SIG-M5 treated with dmso at 0.1 percent for 504 hours (cell line): ENCODE measurements around the gene DIAPH2.

ENCODE experiments used
- DNase-seq: peaks from one replicate; lab custom pipeline; 2025; ENCODE audit not compliant: unreplicated experiment; lab: John Stamatoyannopoulos, UW

The DIAPH2 gene

DNA sequence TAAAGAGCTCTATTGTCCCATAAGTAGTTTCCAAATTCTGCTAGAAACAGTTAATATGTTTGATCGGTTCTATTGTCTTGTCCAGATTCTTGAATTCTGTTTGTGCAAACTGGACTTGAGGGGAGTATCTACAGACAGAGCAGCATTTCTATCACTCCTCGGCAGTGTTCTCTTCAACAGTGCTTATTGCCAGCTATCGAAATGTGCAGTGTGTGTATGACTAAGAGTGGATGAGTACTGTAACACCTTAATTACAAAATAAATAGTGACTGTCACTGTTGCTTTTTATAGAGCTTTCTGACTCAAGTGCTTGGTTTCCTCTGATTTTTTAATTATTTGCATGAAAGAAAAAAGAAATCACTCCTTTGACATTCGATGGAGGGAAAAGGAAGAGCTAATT is 473.6 kb downstream of the DIAPH2 start:
- no peak for DNase-seq

GRCh38 chrX:97159916-97160800 is 475.5 kb downstream of the DIAPH2 start:
- DNase-seq, result no peak

DNA sequence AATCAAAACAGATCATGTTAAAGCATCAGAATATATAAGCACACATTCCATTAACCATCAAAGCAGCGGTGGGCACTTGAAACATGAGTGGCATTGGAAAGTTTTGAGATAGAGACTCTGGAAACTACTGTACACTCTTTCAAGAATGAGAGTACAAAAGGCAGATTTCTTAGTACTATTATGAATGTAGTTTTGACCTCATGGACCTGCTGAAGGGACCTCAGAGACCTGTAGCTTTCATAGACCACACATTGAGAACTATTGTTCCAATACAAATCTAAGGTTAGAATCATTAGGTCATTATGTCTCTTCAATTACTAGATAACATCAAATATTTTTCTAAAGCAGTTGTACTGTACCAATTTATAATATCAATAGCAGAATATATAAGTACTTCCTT is 482.7 kb downstream of the DIAPH2 start:
- no peak for DNase-seq

- DNase-seq, result no peak
Measured at GRCh38 chrX:97168646-97169045, 484.0 kb downstream of the DIAPH2 start.

DNA sequence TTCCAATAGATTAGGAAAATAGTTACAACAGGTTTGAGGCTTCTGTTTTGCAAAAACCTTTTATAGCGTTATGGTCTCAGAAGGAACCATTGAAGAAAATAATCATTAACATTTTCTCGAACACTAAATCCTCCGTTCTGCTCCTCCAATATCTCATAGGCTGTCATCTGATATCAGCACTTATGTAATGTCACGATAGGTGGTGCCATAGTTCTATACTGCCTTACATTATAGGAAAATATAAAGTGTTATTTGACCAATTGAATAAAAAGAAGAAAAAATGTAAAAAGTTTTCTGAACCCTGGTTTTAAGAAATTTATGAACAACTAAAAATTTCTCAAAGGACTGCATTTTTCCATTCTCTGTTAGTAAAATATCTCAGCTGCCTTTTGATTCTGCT is 490.5 kb downstream of the DIAPH2 start:
- DNase-seq, result no peak

- DNase-seq, result no peak
Measured at GRCh38 chrX:97189668-97190067, 505.0 kb downstream of the DIAPH2 start.

DNA sequence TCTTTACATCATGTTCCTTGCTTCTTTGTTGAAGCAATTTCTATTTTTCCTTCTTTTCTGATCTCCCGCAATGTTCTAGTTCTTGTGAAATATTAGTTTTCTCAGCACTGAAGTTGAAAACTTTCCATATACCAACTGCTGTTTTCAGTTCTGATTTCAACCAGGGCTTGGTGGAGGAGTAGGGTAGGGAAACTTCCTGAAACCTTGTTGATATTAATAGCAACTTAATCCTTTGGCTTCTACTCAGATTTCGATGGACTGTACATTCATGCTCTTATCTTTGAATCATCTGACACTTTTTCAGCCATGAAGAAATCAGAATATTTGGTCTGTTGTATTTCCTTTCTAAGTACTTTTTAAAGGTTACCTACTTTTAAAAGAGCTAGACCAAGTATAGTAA is 514.9 kb downstream of the DIAPH2 start:
- DNase-seq, result no peak

GRCh38 chrX:97200454-97200853 is 515.8 kb downstream of the DIAPH2 start:
- no peak for DNase-seq

- DNase-seq, result no peak
Measured at GRCh38 chrX:97210501-97210900, 525.9 kb downstream of the DIAPH2 start.

DNA sequence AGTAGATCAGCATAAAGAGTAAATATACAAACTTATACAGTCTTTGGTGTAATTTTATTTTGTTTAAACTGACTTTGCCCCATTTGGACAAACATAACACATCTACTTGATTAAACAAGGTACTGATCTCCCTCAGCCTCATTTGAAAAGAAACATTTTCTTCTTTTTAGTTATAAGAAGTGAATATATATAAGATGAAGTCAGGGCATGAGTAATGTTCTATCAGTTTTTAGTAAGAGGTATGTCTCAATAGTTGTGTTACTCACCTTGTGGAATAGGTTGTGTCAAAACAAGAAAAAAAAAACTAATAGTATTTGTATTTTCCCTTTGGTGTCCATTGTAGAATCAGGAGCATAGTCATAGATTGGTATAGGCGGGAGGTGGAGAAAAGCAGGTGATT is 526.4 kb downstream of the DIAPH2 start:
- no peak for DNase-seq

- DNase-seq, result no peak
Measured at GRCh38 chrX:97215186-97215585, 530.5 kb downstream of the DIAPH2 start.

- no peak for DNase-seq
Measured at GRCh38 chrX:97224148-97224547, 539.5 kb downstream of the DIAPH2 start.

- no peak for DNase-seq
Measured at GRCh38 chrX:97229318-97229717, 544.7 kb downstream of the DIAPH2 start.

DNA sequence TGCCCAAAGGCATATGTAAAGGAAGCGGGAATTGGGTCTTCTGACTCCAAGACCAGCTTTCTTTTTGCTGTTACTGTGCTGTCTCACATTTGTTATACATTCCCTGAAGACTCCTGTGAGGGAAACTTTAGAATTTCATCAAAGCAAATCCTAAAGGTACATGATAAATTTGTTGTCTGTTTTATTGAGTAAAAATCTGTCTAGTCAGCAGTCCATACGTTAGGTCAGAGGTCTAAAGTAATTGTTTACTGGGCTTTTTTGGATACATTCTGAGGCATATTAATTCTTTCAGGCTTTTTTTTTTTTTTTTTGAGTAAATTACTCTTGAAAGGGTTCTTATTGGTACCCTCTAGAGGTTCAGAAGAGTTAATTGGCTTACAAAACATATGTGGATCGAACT is 546.3 kb downstream of the DIAPH2 start:
- DNase-seq, result no peak

DNA sequence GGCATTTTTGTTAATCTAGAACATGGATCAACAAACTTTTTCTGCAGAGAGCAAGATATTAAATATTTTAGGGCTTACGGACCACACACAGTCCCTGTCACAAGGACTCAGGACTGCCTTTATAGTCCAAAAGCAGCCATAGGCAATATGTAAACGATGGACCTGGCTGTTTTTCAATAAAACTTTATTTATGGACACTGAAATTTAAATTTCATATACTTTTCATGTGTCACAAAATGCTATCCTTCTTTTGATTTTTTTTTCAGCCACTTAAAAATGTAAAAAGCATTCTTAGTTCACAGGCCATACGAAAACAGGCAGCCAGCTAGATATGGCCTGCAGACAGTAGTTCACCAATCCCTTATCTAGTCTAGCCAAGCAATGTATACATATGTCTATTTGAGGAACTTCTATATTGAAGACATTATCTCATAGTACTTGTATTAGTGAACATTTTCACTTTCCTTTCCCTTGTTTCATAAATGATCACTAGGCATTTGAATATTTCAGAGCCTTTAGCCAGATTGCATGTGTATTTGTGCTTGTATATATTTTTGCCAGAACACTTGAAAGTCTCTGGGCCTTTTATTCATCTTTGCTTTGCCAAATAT is 549.9 kb downstream of the DIAPH2 start:
- DNase-seq, result no peak

DNA sequence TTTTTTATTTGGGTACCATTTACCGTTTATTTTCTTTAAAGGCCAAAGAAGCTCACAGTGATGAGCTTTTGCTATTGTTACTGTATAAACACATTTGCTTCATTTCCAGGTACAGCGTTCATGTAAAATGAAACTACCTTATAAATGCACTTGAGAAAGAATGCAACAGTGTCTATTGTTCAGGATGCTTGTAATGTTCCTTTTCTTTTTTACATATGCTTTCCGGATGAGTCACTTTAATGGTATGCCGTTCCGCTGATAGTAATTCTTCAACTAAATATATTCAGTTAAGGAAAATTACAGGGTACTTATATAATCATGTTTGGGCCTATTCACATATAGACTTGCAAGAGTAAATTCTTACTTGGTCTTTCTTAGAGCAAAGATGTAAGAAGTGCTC is 554.0 kb downstream of the DIAPH2 start:
- DNase-seq, result no peak

DNA sequence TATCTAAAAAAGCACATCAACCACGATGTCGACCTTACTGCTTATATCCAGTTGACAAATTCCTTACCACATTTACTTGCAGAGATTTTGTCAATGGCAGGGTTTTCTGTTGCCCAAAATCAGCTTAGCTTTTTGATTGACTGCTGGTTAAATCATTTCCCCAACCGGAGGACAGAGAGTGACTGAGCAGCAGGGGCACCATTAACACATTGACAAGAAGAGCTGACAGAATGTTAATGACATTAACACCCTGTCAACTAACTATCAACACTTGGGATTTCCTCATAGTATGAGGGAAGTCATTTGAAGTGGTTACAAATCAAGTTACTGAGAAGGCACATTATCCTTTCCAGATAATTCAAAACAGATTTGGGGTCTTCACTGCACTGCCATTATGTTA is 567.5 kb downstream of the DIAPH2 start:
- no peak for DNase-seq

DNA sequence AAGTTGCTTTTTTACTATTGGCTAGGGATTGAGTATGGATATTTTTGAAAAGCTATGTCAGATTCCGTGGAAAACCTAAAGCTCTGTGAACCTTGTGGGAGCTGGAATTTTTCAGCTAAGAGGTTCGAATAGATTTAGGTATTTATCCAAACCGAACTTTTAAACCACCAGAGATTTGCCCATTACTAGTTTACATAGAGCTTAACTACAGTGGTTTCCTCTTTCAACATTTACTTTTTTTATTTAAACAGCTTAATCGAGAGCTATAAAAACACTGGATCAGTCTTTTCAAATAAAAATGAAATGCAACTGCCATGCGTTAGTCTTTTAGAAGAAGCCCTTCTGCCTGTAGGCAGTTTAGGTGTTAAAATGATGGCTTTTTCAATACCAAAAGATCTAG is 576.0 kb downstream of the DIAPH2 start:
- DNase-seq, result no peak

DNA sequence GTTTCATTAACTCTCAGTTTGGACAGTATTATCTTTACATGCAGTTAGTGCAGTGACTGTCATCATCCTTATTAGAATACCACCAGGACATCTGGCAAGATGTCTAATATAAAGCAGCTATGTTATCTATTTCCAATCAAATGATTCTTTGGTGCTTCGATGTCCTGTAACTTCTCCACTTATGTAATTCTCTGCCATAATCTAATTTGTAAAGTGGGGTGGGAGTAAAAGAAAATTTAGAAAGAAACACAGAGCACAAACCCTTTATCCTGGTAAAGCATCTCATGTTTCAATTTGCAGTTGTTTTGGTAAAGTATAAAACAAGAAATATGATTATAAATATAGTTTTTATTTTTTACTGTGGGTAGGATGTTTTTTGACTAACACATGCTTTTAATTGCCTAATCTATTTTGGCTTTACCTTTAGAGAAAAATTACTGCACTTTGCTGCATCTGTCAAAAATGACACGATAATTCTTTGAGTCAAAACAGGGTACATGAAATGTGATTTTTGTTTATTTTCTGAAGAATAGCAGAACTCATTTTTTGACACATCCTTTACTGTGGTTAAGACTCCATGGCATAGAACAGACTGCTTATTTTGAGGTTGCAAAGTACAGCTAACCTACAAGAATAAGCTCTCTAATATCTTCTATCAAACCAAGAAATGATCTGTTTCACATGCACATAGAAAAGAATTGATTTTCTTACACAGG is 581.9 kb downstream of the DIAPH2 start:
- DNase-seq, result no peak

DNA sequence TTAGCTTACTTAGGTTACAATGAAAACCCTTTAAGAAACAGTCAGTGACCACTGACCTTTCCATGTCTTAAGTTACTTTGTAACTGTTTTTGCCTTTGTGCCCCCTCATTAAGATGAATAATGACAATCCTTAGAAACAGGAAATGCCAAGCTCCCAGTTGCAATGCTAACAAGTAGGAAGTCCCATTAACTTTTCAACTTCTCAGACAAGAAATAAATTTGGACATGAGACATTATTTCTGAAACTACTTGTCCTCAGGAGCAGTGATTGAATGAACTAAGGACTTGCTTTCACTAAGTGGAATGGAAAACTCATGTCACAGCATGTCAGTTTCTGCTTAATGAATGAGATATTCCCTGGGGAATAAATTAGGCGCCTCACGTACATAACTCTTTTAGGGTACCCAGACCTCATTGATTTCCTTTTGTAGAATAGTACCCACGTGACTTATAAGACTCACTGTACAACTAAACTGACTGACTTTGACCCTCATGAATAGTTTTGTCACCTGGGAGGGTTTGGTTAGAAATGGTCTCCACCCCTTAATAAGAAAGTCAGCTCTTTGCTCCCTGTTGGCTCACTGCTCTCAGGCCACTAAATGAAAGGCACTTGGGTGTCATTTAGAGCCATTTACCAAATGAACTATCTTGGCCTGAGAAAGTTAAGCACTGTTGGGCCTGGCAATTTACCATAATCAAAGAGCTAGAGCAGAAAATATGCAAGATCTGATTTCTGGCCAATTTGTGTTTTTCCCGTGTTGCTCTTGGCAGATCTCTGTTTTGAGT is 582.9 kb downstream of the DIAPH2 start:
- DNase-seq, result no peak

DNA sequence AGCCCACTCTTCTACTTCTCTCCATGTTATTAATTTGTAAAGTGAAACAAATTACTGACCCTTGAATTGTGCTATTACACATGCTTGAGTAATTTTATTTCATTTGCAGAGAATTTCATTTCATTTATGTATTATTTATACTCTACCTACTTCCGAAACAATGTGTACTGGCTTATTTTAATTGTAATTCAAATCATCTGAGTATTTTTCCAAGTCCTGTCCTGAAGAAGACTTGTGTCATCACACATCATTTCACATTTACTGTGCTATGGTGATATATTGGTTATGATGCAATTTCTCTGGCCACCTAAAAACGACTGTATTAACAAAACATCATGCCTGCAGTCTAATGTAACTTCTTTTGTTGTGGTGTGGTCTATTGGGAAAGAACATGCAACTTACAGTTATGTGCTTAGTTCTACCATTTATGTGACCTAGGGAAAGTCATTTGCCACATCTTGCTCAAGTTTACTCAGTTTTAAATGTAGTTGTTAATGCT is 583.6 kb downstream of the DIAPH2 start:
- DNase-seq, result no peak
